Fibroblast of pulmonary artery (primary cell): ENCODE measurements around the gene ASCL5.

Experiments
- DNase-seq: peaks from one replicate; pipeline ENCODE4 v3.0.0-alpha.2; 2010; ENCODE audit warnings: low read depth
- H3K4me3 ChIP-seq: replicated peaks from 2 replicates; pipeline ENCODE4 v1.5.1; 2011; ENCODE audit warnings: low read depth, mild to moderate bottlenecking, control low read depth, low read length, moderate library complexity
- TF ChIP-seq, protein P1 (sequence below): IDR thresholded peaks from 2 replicates; pipeline ENCODE4 v1.5.1; 2011; ENCODE audit warnings: mild to moderate bottlenecking, control low read depth, low read length, inconsistent platforms; ENCODE audit errors: missing control alignments

The ASCL5 gene

DNA sequence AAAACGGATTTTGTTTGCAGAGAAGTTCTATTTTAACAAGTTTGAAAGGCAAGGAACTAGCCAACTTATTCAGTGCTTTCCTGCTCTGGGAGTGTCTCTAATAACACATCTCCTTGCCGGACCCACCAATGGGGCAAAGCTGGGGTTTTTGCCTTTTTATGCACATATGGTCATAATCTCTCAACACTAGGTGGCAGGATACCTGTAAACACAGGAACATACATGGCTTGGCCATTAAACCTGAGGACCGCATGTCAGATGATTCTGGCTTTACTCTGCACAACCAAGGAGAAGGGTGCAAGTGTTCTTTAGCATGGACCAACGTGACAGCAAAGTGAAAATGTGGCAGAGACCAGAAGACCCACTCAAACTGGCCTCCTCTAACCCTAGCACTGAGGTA is 22.4 kb upstream of the ASCL5 start:
- peak; percentile 55 for DNase-seq
- TF ChIP-seq, protein P1, sequence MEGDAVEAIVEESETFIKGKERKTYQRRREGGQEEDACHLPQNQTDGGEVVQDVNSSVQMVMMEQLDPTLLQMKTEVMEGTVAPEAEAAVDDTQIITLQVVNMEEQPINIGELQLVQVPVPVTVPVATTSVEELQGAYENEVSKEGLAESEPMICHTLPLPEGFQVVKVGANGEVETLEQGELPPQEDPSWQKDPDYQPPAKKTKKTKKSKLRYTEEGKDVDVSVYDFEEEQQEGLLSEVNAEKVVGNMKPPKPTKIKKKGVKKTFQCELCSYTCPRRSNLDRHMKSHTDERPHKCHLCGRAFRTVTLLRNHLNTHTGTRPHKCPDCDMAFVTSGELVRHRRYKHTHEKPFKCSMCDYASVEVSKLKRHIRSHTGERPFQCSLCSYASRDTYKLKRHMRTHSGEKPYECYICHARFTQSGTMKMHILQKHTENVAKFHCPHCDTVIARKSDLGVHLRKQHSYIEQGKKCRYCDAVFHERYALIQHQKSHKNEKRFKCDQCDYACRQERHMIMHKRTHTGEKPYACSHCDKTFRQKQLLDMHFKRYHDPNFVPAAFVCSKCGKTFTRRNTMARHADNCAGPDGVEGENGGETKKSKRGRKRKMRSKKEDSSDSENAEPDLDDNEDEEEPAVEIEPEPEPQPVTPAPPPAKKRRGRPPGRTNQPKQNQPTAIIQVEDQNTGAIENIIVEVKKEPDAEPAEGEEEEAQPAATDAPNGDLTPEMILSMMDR: peak; percentile 45
- no peak overlapping the region for H3K4me3 ChIP-seq

DNA sequence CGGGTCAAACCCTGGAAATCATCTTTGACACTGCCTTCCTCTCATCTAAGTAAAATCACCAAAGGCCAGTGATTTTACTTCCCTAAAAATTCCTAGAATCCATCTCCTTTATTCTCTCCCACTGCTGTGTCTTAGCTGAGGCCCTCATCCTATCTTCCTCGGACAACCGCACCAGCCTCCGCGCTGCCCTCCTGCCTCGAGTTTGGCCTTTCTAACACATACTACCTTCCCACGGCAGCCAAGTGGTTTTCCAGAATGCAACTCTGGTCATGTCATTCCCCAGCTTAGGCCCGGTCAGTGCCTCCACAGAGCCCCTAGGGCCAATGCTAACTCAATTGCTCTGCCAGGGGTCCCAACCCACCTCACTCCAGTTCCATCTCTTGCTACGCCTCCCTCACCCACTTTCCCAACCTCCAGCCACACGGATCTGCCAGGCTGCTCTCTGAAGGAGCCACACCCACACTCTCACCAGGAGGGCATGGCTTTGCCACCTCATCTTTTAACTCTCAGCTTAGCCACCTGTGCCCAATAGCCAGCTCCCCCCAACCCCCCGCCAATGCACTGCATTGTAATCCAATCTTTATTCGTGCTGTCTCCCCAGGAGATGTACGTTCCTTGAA is 20.5 kb upstream of the ASCL5 start:
- no peak for DNase-seq
- H3K4me3 ChIP-seq: no peak overlapping the region
- TF ChIP-seq, protein P1: no peak

DNA sequence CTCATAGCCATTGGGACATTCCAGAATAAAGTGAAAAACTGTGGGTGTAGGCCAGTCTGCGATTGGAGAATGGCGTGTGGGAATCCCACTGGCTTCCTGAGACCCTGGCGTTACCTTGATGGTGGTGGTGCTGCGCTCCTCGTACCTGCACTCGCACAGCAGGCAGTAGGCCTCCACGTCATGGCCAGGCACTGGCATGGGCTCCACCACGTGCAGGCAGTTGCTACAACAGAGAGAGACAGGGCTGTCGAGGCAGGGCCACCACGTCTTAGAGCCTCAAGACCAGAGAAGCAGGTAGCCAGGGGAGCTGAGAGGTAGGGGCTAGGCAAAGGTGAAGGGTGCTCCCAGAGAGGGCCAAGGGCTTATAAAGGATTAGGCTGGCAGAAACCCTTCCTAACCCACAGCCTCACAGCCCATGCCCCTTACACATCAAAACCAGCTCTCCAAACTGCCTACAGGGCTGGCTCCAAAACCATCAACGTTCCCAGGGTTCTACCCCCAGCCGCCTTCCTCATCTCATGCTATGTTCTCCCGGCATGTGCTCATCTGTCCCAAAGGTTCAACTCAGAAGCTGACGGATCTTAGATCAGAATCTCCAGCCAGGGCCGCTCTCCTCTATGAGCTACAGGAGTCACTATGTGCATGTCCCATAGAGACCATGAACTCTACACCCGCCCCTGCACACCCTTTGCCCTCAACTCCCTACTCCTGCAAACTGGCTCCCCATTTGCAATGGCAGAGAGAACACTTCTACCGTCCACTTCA is 19.8 kb upstream of the ASCL5 start:
- TF ChIP-seq, protein P1: no peak
- DNase-seq: no peak
- no peak overlapping the region for H3K4me3 ChIP-seq

DNA sequence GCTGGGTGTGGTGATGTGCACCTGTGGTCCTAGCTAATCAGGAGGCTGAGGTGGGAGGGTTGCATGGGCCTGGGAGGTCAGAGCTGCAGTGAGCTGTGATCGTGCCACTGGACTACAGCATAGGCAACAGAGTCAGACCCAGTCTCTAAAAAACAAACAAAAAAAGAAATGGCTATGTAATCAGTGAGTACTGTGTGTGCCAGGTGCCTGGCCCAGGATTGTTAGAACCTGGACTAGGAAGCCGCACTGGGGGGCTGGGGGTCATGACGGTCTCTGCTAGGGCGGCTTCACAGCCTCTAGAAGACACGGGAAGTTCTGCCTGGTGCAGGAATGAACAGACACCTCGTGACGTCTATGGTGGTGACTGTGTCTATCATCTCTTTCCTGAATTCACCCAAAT is 18.8 kb upstream of the ASCL5 start:
- TF ChIP-seq, protein P1: no peak
- no peak for DNase-seq
- no peak overlapping the region for H3K4me3 ChIP-seq

DNA sequence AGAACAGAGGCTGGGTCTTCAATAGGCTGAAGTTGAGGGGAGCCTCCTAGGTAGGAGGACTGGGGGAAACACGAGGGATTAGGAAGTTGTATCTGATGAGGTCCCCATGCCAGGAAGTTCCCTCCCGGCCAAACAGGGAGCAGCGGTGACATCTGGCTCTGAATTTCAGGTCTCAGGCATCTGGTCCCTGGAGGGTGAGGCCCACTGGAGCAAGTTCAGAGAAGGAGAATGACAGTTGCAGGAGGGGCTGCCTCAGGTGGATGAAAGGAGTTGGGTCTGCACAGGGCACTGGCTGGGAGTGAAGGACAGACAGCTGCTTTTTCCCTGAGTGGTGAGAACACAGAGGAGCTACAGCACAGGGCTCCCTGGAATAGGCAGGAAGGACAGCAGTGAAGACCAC is 18.1 kb upstream of the ASCL5 start:
- TF ChIP-seq, protein P1: no peak

DNA sequence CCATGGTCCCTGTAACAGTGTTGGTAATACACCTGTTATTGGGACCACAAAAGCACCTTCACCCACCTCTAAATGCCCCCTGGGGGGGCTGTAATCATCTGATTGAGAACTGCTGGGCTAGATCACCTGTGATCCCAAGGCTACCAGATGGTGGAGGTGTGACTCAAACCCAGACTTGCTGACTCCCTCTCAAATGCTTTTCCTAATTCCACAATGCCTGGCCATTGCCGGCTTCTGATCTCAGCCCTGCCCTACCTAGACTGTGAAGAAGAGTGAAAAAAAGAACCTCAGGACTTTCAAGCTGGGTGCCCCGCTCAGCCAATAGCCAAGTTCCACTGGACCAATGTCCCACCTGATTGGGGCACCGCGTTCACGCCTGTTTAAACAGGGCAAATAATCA is 17.7 kb upstream of the ASCL5 start:
- H3K4me3 ChIP-seq: no peak overlapping the region
- DNase-seq: no peak
- TF ChIP-seq, protein P1: no peak

More for the DNA sequence above, 18.1 kb upstream of the ASCL5 start:
- no peak for DNase-seq
- no peak overlapping the region for H3K4me3 ChIP-seq
